ENCODE measurements around the gene GANAB.

GRCh38 chr11:62610403-62610802 is 36.0 kb downstream of the GANAB start:
- TF ChIP-seq CTCF (conservative IDR thresholded peaks at IDR 0.05 in 1 of 2, IDR thresholded peaks at IDR 0.05 in 1 of 2; ENCODE audit: low read depth in 1 of 2, low read length in 2 of 2) (no peak), EZH2 (IDR thresholded peaks at IDR 0.05; ENCODE audit: low read length, missing control alignments) (no peak)

Measured in fibroblast of lung (primary cell).